GM13977 (cell line): ENCODE results near the gene SNX27.

Source experiments
- DNase-seq: peaks from one replicate; pipeline ENCODE4 v3.0.0; 2012; ENCODE audit warnings: low spot score
- CTCF ChIP-seq: IDR thresholded peaks from 2 replicates; pipeline ENCODE4 v1.5.1; 2012; ENCODE audit warnings: mild to moderate bottlenecking, control low read depth; ENCODE audit not compliant: insufficient read depth; ENCODE audit errors: extremely low read depth, missing control alignments
- in situ Hi-C: fragments of 300-500 bp; cut with MboI; formaldehyde crosslinking; loops from one replicate; pipeline ENCODE4 v1.12.0; 2022; ENCODE audit warnings: low sequenced_read_pairs, low pct_unique_long_range_greater_than_20kb, mixed read lengths, inconsistent platforms; ENCODE audit not compliant: unreplicated experiment

The SNX27 gene

GRCh38 chr1:151706464-151707415 lies 94.9 kb downstream of the SNX27 start:
- no peak for TF ChIP-seq CTCF

GRCh38 chr1:151707541-151708065 lies 95.8 kb downstream of the SNX27 start:
- TF ChIP-seq CTCF, result no peak
- in situ Hi-C loops, result no loop called here
- no peak for DNase-seq

More at GRCh38 chr1:151706464-151707415, 94.9 kb downstream of the SNX27 start:
- DNase-seq, result no peak
- in situ Hi-C loops, result no loop called here

GRCh38 chr1:151708891-151709290 lies 97.0 kb downstream of the SNX27 start:
- no peak for TF ChIP-seq CTCF
- no peak for DNase-seq
- in situ Hi-C loops, result no loop called here

- DNase-seq, result no peak
- no peak for TF ChIP-seq CTCF
- in situ Hi-C loops, result no loop called here
These were observed 98.5 kb downstream of the SNX27 start for GRCh38 chr1:151710187-151710840.

- in situ Hi-C loops, result no loop called here
- DNase-seq, result no peak
These were observed 99.4 kb downstream of the SNX27 start for GRCh38 chr1:151711044-151711800.

More at GRCh38 chr1:151711044-151711800, 99.4 kb downstream of the SNX27 start:
- TF ChIP-seq CTCF, result no peak
